Activated CD4-positive, CD25-positive, alpha-beta regulatory T cell treated with anti-CD3 and anti-CD28 coated beads, Interleukin-2, amount 50 U/mL, for 72 hours (primary cell): Measurements from ENCODE around the gene ARMC6.
A peak's percentile ranks its signal among the peaks of the same experiment; 100 is the strongest.

ENCODE experiments used
- DNase-seq: peaks from one replicate; pipeline ENCODE4 v3.0.0; 2021

ARMC6 gene

GRCh38 chr19:19033426-19034203 lies at the start of gene ARMC6, which contains the start of gene SUGP2:
ARMC6 (plus strand) TSS chr19:19033603; CDS start chr19:19034210, 607 bp downstream.
SUGP2 (minus strand) TSS chr19:19033517; CDS start chr19:19031071, 2,446 bp downstream.
- DNase-seq: peak; percentile 89

GRCh38 chr19:18984251-18984650 lies 49.2 kb upstream of the ARMC6 start:
- no peak for DNase-seq

- DNase-seq: no peak
These were observed 48.1 kb upstream of the ARMC6 start for GRCh38 chr19:18985257-18985656.

- DNase-seq: no peak
These were observed 45.9 kb upstream of the ARMC6 start for GRCh38 chr19:18987456-18987855.

GRCh38 chr19:18989316-18989715 lies 44.1 kb upstream of the ARMC6 start:
- no peak for DNase-seq

- no peak for DNase-seq
These were observed 43.2 kb upstream of the ARMC6 start for GRCh38 chr19:18990128-18990708.

GRCh38 chr19:18991006-18991405 lies 42.4 kb upstream of the ARMC6 start:
- no peak for DNase-seq

- DNase-seq: no peak
These were observed 41.9 kb upstream of the ARMC6 start for GRCh38 chr19:18991468-18991867.

- DNase-seq: no peak
These were observed 40.7 kb upstream of the ARMC6 start for GRCh38 chr19:18992696-18993095.

GRCh38 chr19:18993115-18993514 lies 40.3 kb upstream of the ARMC6 start:
- DNase-seq: no peak

GRCh38 chr19:18995804-18996241 lies 37.6 kb upstream of the ARMC6 start:
- no peak for DNase-seq

GRCh38 chr19:18996351-18996750 lies 37.1 kb upstream of the ARMC6 start:
- no peak for DNase-seq

- no peak for DNase-seq
These were observed 36.5 kb upstream of the ARMC6 start for GRCh38 chr19:18996796-18997394.

- no peak for DNase-seq
These were observed 35.1 kb upstream of the ARMC6 start for GRCh38 chr19:18998276-18998675.

GRCh38 chr19:18999016-18999758 lies 34.2 kb upstream of the ARMC6 start:
- no peak for DNase-seq

GRCh38 chr19:18999896-19000620 lies 33.3 kb upstream of the ARMC6 start:
- no peak for DNase-seq

GRCh38 chr19:19004144-19004543 lies 29.3 kb upstream of the ARMC6 start:
- no peak for DNase-seq

- DNase-seq: no peak
These were observed 27.2 kb upstream of the ARMC6 start for GRCh38 chr19:19006213-19006612.

GRCh38 chr19:19009951-19010350 lies 23.5 kb upstream of the ARMC6 start:
- no peak for DNase-seq

- no peak for DNase-seq
These were observed 22.9 kb upstream of the ARMC6 start for GRCh38 chr19:19010551-19010950.

GRCh38 chr19:19021115-19021514 lies 12.3 kb upstream of the ARMC6 start:
- DNase-seq: no peak

- no peak for DNase-seq
These were observed 10.9 kb upstream of the ARMC6 start for GRCh38 chr19:19022380-19022961.
